ENCODE data around the gene NR3C1. TPM values are rescaled to one million over a fixed set of nuclear protein-coding genes. Genes with fewer than 3 reads are reported as not detected.

NR3C1 gene
- total and polyA plus RNA-seq, 2 of the 4 experiments (the other 2 are of a cell fraction): 13.7 to 77.4 TPM

GRCh38 chr5:143443330-143443729 lies 39.8 kb upstream of the NR3C1 start:
- intact Hi-C loops (cut with micrococcal nuclease): no loop called here
- Histone ChIP-seq H4K8ac (ENCODE audit: low read depth in 2 of 2, low read length in 2 of 2) (no peak overlapping the region), H3K18ac (ENCODE audit: low read depth, low read length) (no peak overlapping the region), H4K91ac (ENCODE audit: insufficient read depth, low read depth, low read length) (no peak overlapping the region), H3K4me3 (ENCODE audit: insufficient read depth, low read depth, low read length) (no peak overlapping the region), H4K5ac (ENCODE audit: low read depth, low read length) (no peak overlapping the region), H2AK5ac (ENCODE audit: low read depth, low read length) (0 out of 2 replicates have a peak overlapping the region, but pooled peaks have one; percentile 4), H4K20me1 (ENCODE audit: insufficient read depth, low read length) (no peaks in the 10 kb centered on the region), H3K4me1 (ENCODE audit: control insufficient read depth, insufficient read depth, low read length) (no peaks in the 10 kb centered on the region; the same call in 1 of the 2 replicates), H2AFZ (replicated peaks; ENCODE audit: low read length, poor library complexity) (no peak overlapping the region), H2BK20ac (ENCODE audit: low read depth, low read length) (no peak overlapping the region), H2AK9ac (replicated peaks; ENCODE audit: low read depth, low read length, poor library complexity) (no peak overlapping the region), H3K4ac (ENCODE audit: low read depth, low read length) (no peak overlapping the region), H3K4me2 (ENCODE audit: low read depth, low read length) (no peak overlapping the region), H2BK120ac (ENCODE audit: low read depth, low read length) (no peak overlapping the region), H3K14ac (replicated peaks; ENCODE audit: low read depth, low read length) (no peak overlapping the region), H3K9me1 (ENCODE audit: insufficient read depth, low read length) (0 out of 2 replicates have a peak, but pooled peaks cover 4% of the 10 kb centered on the region), H3K56ac (ENCODE audit: extremely low read depth, insufficient read depth, low read length) (no peak overlapping the region), H3K79me1 (ENCODE audit: low read depth in 1 of 2, low read length in 2 of 2) (no peaks in the 10 kb centered on the region), H2BK15ac (ENCODE audit: low read depth, low read length) (no peak overlapping the region), H3K27me3 (ENCODE audit: control insufficient read depth, insufficient read depth, low read length) (no peaks in the 10 kb centered on the region), H2BK5ac (ENCODE audit: low read depth, low read length, poor library complexity, severe bottlenecking) (no peak overlapping the region), H3K9ac (ENCODE audit: low read depth, low read length) (no peak overlapping the region), H3K23ac (ENCODE audit: low read depth, low read length) (no peak overlapping the region), H3K27ac (ENCODE audit: insufficient read depth, low read length) (no peak overlapping the region), H3K9me3 (ENCODE audit: control insufficient read depth, insufficient read depth, low read length) (no peaks in the 10 kb centered on the region), H3K36me3 (ENCODE audit: control insufficient read depth, insufficient read depth, low read length) (no peaks in the 10 kb centered on the region)
- dilution Hi-C loops (cut with HindIII; ENCODE audit: low sequenced_read_pairs, unreplicated experiment): no loop called here
- POLR2A ChIA-PET (ENCODE audit: unreplicated experiment): no interaction called here
- in situ Hi-C loops (cut with MboI; ENCODE audit: low sequenced_read_pairs): no loop called here
- DNase-seq (no peak), ATAC-seq (ENCODE audit: low read depth) (no peak)
- no CpG with 5 or more reads among the region's 1 CpG for WGBS, 2 experiments (ENCODE audit: extremely low coverage in 2 of 2, insufficient read length in 1 of 2)
- BruUV-seq (replicated peaks): no TSS peak
- CTCF ChIA-PET: no interaction called here
- no peak for TF ChIP-seq ELK1 (IDR thresholded peaks at IDR 0.05; ENCODE audit: borderline replicate concordance, low read depth, low read length)
- no peak for TF ChIP-seq MAZ (IDR thresholded peaks at IDR 0.05; ENCODE audit: borderline replicate concordance, low read depth, low read length)
